CD14-positive monocyte (primary cell): Measurements from ENCODE around the gene LRRC25. TPM values are rescaled to one million over a fixed set of nuclear protein-coding genes. Genes with fewer than 3 reads are reported as not detected.

ENCODE experiments used
- DNase-seq, 3 donors: peaks; one replicate each; pipeline ENCODE4 v3.0.0-alpha.2; 2011 to 2022
- H2AFZ ChIP-seq: 2 replicates; pipeline ENCODE4 v1.6.0; 2012; ENCODE audit warnings: mild to moderate bottlenecking, low read depth, low read length, inconsistent platforms; ENCODE audit not compliant: insufficient read depth, poor library complexity, severe bottlenecking
- H3K27ac ChIP-seq, 2 donors: 1 replicate in 1 of 2; 2 replicates in 1 of 2; pipeline ENCODE4 v1.5.1; 2012 to 2013; ENCODE audit warnings: low read length in 2 of 2, control low read depth in 1 of 2, inconsistent platforms in 1 of 2, low read depth in 1 of 2, mild to moderate bottlenecking in 1 of 2
- H3K27me3 ChIP-seq, 2 donors: one replicate each; pipeline versions ENCODE4 v1.6.0 to v1.6.1; 2011 to 2013; ENCODE audit warnings: low read length in 2 of 2; ENCODE audit not compliant: control insufficient read depth in 2 of 2, insufficient read depth in 2 of 2
- H3K36me3 ChIP-seq, 2 donors: replicated peaks in 1 of 2; 1 replicate in 1 of 2; 2 replicates in 1 of 2; pipeline versions ENCODE4 v1.5.1 to v1.6.1; 2012 to 2013; ENCODE audit warnings: low read length in 2 of 2, control low read depth in 1 of 2, inconsistent platforms in 1 of 2, mild to moderate bottlenecking in 1 of 2; ENCODE audit not compliant: insufficient read depth in 2 of 2, control insufficient read depth in 1 of 2
- H3K4me1 ChIP-seq, 2 donors: 1 replicate in 1 of 2; 2 replicates in 1 of 2; pipeline versions ENCODE4 v1.5.1 to v1.6.1; 2012 to 2013; ENCODE audit warnings: low read length in 2 of 2, control low read depth in 1 of 2, inconsistent platforms in 1 of 2, mild to moderate bottlenecking in 1 of 2, moderate library complexity in 1 of 2; ENCODE audit not compliant: insufficient read depth in 2 of 2, control insufficient read depth in 1 of 2
- H3K4me2 ChIP-seq: replicated peaks from 2 replicates; pipeline ENCODE3; 2012; ENCODE audit warnings: low read length, moderate library complexity, mild to moderate bottlenecking; ENCODE audit not compliant: poor library complexity, severe bottlenecking; ENCODE audit errors: extremely low read depth
- H3K4me3 ChIP-seq, 3 experiments: fragments of 200-600 bp in 1 of 3; sonication (generic) in 1 of 3; replicated peaks in 1 of 3; 1 replicate in 2 of 3; 2 replicates in 1 of 3; pipeline ENCODE4 v1.5.1; 2011 to 2013; ENCODE audit warnings: low read length in 3 of 3, mild to moderate bottlenecking in 3 of 3, control low read depth in 2 of 3, low read depth in 2 of 3, inconsistent platforms in 1 of 3, moderate library complexity in 1 of 3
- H3K79me2 ChIP-seq: 2 replicates; pipeline ENCODE4 v1.6.0; 2012; ENCODE audit warnings: mild to moderate bottlenecking, control low read depth, inconsistent platforms, low read length, moderate library complexity; ENCODE audit not compliant: insufficient read depth
- H3K9ac ChIP-seq: 2 replicates; pipeline ENCODE4 v1.6.0; 2017; ENCODE audit warnings: low read length, mild to moderate bottlenecking; ENCODE audit not compliant: insufficient read depth, poor library complexity, severe bottlenecking
- H3K9me3 ChIP-seq, 2 donors: replicated peaks in 1 of 2; 1 replicate in 1 of 2; 2 replicates in 1 of 2; pipeline versions ENCODE4 v1.5.1 to v1.6.1; 2012 to 2013; ENCODE audit warnings: low read length in 2 of 2, control low read depth in 1 of 2; ENCODE audit not compliant: control insufficient read depth in 1 of 2, insufficient read depth in 1 of 2
- H4K20me1 ChIP-seq: 2 replicates; pipeline ENCODE4 v1.6.0; 2012; ENCODE audit warnings: mild to moderate bottlenecking, low read length, control low read depth, moderate library complexity; ENCODE audit not compliant: insufficient read depth
- H3K27ac Mint-ChIP-seq, 7 donors: one replicate each; pipeline ENCODE4 v1.8.0; 2020; ENCODE audit warnings: mild to moderate bottlenecking in 7 of 7, mixed read lengths in 7 of 7, moderate library complexity in 6 of 7, inconsistent platforms in 2 of 7
- H3K27me3 Mint-ChIP-seq, 3 donors: one replicate each; pipeline ENCODE4 v1.8.0; 2021 to 2022; ENCODE audit warnings: low read depth in 3 of 3, mild to moderate bottlenecking in 3 of 3, mixed read lengths in 3 of 3, moderate library complexity in 3 of 3, inconsistent platforms in 1 of 3
- H3K36me3 Mint-ChIP-seq, 2 donors: one replicate each; pipeline ENCODE4 v1.8.0; 2020; ENCODE audit warnings: mixed read lengths in 2 of 2, inconsistent platforms in 1 of 2, mild to moderate bottlenecking in 1 of 2
- H3K4me1 Mint-ChIP-seq: one replicate; pipeline ENCODE4 v1.8.0; 2020; ENCODE audit warnings: mild to moderate bottlenecking, mixed read lengths
- H3K4me3 Mint-ChIP-seq, 2 donors: one replicate each; pipeline ENCODE4 v1.8.0; 2020; ENCODE audit warnings: mild to moderate bottlenecking in 2 of 2, mixed read lengths in 2 of 2, moderate library complexity in 1 of 2
- H3K9me3 Mint-ChIP-seq, 7 donors: one replicate each; pipeline ENCODE4 v1.8.0; 2020 to 2022; ENCODE audit warnings: mixed read lengths in 7 of 7, mild to moderate bottlenecking in 6 of 7, moderate library complexity in 6 of 7, inconsistent platforms in 2 of 7
- CTCF ChIP-seq: fragments of 200-600 bp; IDR thresholded peaks from one replicate; pipeline ENCODE4 v1.8.0; 2022; ENCODE audit warnings: antibody characterized with exemption, mild to moderate bottlenecking
- WGBS: methylation state at CpG from one replicate; pipeline ENCODE4 v1.1.5; 2013; ENCODE audit warnings: missing lambda C conversion rate; ENCODE audit not compliant: insufficient coverage; 5-methylcytosine and 5-hydroxymethylcytosine counted together
- intact Hi-C, 2 donors: fragments of 100-400 bp; cut with micrococcal nuclease; formaldehyde crosslinking; loops; one replicate each; pipeline versions ENCODE4 v1.15.0 to v1.15.1; 2023
- polyA plus RNA-seq, 3 donors: library from polyadenylated mRNA; depleted of rRNA in 1 of 3; unstranded in 2 of 3; stranded (reverse) in 1 of 3; fragments of 300-500 nt in 2 of 3; fragments of >200 nt in 1 of 3; fragmentation: Illumina TruSeq in 2 of 3; gene quantifications; 1 replicate in 2 of 3; 2 replicates in 1 of 3; pipeline ENCODE4 v1.2.3, GENCODE V29; 2012 to 2021

The LRRC25 gene
- polyA plus RNA-seq, 3 donors, result 173 to 581 (median 416) TPM

GRCh38 chr19:18418483-18419194 is 21.2 kb upstream of the LRRC25 start:
- peaks cover 70 to 90% of the 10 kb centered on the region in 2 donors for H3K4me1 ChIP-seq
- Mint-ChIP-seq H3K36me3 (peaks cover 7 to 20% of the 10 kb centered on the region in 2 donors), H3K27me3 (peaks cover 0 to 4% (median 2%) of the 10 kb centered on the region in 3 donors), H3K9me3 (peaks cover 0 to 3% (median 0%) of the 10 kb centered on the region in 7 donors), H3K27ac (peak overlapping the region; percentile 93 to 100 (median 97)), H3K4me3 (peak overlapping the region; percentile 78 to 85), H3K4me1 (peaks cover 79% of the 10 kb centered on the region)
- peak overlapping the region; percentile 91 for H3K4me2 ChIP-seq
- peaks cover 40% of the 10 kb centered on the region for H3K79me2 ChIP-seq
- DNase-seq, result peak; percentile 73 to 80 (median 79)
- peak overlapping the region; percentile 90 for H3K9ac ChIP-seq
- 9% methylated on average over 39 of the region's 39 CpGs for WGBS
- H3K4me3 ChIP-seq, result peak overlapping the region in 2 of 3 experiments; percentile 41 to 74
- no peak for TF ChIP-seq CTCF
- H4K20me1 ChIP-seq, result peaks cover 37% of the 10 kb centered on the region
- intact Hi-C loops, result loop anchor here (2.0 to 10.0 kb wide), 4 partner anchors 26 to 214 kb away; partner anchors contain the start of genes IQCN (in 2 of the 2) and RAB3A (in 1 of the 2)
- H3K27me3 ChIP-seq, result no peaks in the 10 kb centered on the region
- H3K27ac ChIP-seq, result peak overlapping the region; percentile 99
- H2AFZ ChIP-seq, result peak overlapping the region; percentile 63
- H3K36me3 ChIP-seq, result no peaks in the 10 kb centered on the region
- no peaks in the 10 kb centered on the region for H3K9me3 ChIP-seq

GRCh38 chr19:18418029-18418482 is 20.6 kb upstream of the LRRC25 start:
- Mint-ChIP-seq H3K27ac (peak overlapping the region; percentile 93 to 100 (median 97)), H3K36me3 (peaks cover 5 to 16% of the 10 kb centered on the region in 2 donors), H3K4me3 (peak overlapping the region; percentile 78 to 85), H3K4me1 (peaks cover 77% of the 10 kb centered on the region), H3K27me3 (peaks cover 0 to 4% (median 0%) of the 10 kb centered on the region in 3 donors), H3K9me3 (peaks cover 0 to 3% (median 0%) of the 10 kb centered on the region in 7 donors)
- H4K20me1 ChIP-seq, result peaks cover 31% of the 10 kb centered on the region
- H3K36me3 ChIP-seq, result no peaks in the 10 kb centered on the region
- H3K9ac ChIP-seq, result peak overlapping the region; percentile 90
- H2AFZ ChIP-seq, result peak overlapping the region; percentile 63
- H3K9me3 ChIP-seq, result no peaks in the 10 kb centered on the region
- intact Hi-C loops, result loop anchor here (2.0 to 10.0 kb wide), 4 partner anchors 25 to 213 kb away; partner anchors contain the start of genes IQCN (in 2 of the 2) and RAB3A (in 1 of the 2)
- WGBS, result 4% methylated on average over 25 of the region's 30 CpGs
- peaks cover 34% of the 10 kb centered on the region for H3K79me2 ChIP-seq
- H3K4me2 ChIP-seq, result peak overlapping the region; percentile 91
- H3K4me1 ChIP-seq, result peaks cover 70 to 90% of the 10 kb centered on the region in 2 donors
- peak; percentile 51 to 61 (median 55) for DNase-seq
- peak overlapping the region; percentile 99 for H3K27ac ChIP-seq
- peak overlapping the region in 2 of 3 experiments; percentile 41 to 74 for H3K4me3 ChIP-seq
- no peak for TF ChIP-seq CTCF
- H3K27me3 ChIP-seq, result no peaks in the 10 kb centered on the region
